SK-N-DZ (cell line): ENCODE measurements around the gene PRSS8.
A peak's percentile ranks its signal among the peaks of the same experiment; 100 is the strongest.
"Not testable (repeated sequence)": the region's sequence is repeated elsewhere in the genome, so short reads cannot be mapped to it uniquely, and the experiment has no call there.

Experiments
- DNase-seq: peaks from one replicate; pipeline ENCODE4 v3.0.0-alpha.2; 2015; ENCODE audit warnings: low spot score

PRSS8 gene

GRCh38 chr16:31144418-31144817 lies 8.9 kb upstream of the PRSS8 start:
- not testable (repeated sequence) for DNase-seq

- no peak for DNase-seq
These were observed 8.2 kb upstream of the PRSS8 start for GRCh38 chr16:31143694-31144148.

DNA sequence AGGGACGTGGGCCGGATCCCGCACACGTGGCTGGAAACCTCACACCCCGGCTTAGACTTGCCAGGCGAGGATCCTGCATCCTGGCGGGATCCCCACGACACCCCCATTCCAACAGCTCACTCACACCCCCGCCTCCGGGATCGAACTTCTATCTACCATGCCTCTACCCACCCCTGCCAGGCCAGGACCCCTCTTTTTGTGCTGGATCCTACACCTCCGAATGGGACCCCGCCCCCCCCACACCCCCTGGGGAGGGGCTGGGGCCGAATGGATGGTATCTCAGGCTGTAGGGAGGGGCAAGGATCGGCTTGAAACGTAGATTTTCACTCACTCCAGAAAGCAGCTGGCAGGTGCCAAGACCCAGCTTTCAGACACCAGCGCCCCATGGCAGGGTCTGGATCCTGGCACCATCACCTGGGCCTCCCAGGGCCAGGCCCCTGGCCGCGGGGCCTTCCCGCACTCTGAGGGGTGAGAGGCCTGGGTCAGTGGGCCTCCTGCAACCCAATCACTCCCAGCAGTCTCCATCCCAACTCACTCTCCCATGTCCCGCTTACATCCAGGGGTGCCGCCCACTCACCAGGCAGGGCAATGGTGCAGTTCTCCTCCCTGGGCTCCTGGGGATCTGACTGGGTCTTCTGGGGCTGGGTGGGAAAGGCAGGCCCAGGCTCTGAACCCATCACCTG lies 7.6 kb upstream of the PRSS8 start:
- no peak for DNase-seq

- DNase-seq, result peak; percentile 98
These were observed 6.8 kb upstream of the PRSS8 start for GRCh38 chr16:31142109-31143010.

DNA sequence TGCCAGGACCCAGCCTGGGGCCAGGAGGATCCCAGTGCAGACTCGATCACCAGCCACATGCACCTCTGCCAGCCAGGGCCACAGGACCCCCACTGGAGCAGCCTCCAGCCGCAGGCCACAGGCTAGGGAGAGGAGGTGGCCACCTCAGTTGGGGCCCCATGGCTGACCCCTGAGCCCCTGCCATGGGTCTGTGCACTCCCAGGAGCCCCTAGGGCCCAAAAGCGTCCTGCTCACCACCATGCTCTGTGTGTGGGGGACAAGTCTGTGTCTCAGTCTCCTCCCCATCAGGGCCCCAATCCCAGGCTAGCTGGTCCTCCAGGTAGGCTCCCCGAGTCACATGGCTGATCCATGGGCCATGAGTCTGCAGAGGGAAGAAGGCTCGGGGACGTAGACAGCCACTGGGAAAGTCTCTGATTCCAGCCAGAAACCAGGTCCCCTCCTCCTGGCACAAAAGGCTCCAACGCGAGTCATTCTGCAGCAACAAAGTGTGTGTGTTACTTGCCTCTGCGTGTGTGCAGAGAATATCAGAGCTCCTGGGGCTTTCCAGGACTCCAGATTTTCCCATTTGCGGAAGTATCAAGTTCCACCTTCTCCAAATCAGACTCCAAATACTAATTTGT lies 6.1 kb upstream of the PRSS8 start:
- DNase-seq, result no peak

GRCh38 chr16:31141071-31141469 lies 5.5 kb upstream of the PRSS8 start:
- not testable (repeated sequence) for DNase-seq

DNA sequence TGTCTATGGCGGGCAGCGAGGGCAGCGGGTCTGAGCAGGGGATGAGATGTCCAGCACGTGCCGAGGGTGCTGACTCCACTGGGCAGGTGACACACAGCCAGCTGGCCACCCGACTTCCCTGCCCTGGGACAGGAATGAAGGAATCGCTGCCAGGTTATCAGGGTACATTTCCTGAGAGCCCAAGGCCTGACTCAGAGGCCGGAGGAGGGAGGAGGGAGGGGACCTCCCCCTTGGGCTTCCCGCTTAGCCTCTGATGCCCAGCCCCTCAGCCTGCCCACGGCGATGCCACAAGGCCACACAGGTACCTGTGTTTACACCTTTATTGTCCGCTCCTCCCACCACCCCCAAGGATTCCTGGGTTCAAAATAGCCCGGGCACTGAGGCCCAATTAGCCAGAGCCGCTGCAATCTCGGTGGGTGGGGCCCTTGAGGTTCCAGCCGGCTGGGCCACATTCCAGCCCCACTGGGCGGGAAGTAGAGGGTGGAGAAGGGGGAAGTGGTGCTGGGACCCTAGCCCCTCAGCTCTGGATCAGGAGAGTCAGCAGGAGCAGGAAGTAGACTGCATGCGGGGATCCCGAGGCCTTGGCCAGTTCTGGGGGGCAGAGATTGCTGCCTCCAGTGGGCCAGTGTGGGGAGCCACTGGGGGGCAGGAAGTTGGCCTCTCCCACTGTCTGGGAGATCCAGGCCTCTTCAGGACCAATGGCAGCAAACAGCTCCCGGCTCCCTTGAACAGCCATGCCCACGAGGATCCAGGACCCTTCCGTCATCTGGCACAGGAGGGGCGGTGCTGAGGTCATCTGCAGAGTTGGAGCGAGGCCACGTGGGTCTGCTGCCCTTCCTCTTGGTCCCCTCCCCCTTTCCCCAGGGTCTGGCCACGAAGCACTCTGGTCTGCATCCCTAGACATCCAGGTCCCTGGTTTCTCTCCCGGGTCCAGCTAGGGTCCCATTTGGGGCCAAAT lies 3.4 kb upstream of the PRSS8 start:
- DNase-seq, result peak; percentile 73

DNA sequence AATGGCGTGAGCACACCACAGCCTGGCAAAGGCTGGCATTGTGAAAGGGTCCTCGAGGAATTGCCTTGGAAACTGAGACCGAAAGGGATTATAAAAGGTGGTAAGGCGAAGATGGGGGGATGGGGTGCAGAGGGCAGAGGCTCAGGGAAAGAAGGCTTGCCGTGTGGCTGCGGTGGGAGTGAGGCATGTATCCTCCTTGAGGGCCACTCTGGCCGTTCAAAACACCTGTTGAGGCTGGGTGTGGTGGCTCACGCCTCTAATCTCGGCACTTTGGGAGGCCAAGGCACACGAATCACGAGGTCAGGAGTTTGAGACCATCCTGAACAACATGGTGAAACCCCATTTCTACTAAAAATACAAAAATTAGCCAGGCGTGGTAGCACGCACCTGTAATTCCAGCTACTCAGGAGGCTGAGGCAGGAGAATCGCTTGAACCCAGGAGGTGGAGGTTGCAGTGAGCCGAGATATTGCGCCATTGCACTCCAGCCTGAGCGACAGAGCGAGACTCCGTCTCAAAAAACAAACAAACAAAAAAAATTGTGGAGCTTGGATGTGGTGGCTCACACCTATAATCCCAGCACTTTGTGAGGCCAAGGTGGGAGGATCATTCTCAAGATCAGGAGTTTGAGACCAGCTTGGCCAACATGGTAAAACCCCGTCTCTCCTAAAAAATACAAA lies 1.4 kb upstream of the PRSS8 start:
- DNase-seq, result not testable (repeated sequence)

- no peak for DNase-seq
These were observed 748 bp upstream of the PRSS8 start for GRCh38 chr16:31136287-31136662.

DNA sequence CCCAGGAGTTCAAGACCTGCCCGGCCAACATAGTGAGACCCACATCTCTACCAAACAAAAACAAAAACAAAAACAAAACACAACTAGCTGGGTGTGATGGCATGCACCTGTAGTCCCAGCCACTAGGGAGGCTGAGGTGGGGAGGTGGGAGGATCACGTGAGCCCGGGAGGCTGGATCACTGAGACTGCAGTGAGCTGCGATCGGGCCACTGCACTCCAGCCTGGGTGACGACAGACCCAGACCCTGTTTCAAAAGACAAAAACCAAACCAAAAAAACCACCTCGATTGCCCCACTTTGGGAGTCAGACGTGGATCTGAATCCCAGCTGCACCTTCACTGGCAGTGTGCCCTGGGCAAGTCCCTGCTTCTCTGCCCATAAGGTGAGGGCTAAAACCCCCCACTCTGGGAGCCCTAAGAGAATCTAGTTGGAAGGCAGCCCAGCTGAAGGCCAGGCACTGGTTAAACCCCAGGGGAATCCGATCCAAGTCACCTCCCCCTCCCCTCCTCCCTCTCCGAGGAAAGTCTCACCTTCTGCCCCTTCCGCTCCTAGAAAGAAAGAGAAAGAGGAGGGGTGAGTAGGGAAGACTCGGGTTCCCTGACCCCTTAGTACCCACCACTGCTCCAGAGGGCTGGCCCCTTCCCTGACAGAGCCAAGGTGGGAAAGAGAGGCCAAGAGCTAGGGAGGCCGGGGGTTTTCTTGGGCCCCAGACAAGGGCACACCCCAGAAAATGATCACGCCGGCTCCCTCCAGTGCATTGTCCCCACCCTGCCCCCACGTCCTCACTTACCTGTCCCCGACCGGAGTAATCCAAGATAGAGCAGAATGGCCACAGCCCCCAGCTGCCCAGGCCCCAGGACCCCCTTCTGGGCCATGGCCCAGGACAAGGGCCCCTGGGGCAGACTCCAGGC lies 647 bp downstream of the PRSS8 start:
- DNase-seq, result peak; percentile 39

DNA sequence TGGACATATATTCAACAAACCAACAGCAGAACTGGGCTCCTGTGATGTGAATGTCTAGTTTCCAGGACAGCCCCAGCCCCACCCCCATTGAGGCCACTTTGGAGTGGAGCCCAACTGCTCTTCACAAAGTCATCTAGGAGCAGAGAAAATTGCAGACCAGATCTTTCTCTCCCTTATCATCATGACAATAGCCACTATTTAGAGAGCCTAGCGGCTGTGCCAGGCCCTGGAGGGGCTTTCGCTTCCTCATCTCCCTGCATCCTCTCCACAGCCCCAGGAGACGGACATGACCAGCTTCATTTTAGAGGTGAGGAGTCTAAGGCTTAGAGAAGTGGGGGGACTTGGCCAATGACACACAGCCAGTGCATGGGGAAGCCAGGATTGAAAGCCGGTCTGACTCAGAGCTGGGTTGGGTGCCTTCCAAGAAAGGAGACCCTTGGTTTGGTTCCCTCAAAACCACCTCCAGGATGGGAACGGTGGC lies 1.4 kb downstream of the PRSS8 start:
- no peak for DNase-seq

- DNase-seq, result no peak
These were observed 2.5 kb downstream of the PRSS8 start for GRCh38 chr16:31133046-31133501.

DNA sequence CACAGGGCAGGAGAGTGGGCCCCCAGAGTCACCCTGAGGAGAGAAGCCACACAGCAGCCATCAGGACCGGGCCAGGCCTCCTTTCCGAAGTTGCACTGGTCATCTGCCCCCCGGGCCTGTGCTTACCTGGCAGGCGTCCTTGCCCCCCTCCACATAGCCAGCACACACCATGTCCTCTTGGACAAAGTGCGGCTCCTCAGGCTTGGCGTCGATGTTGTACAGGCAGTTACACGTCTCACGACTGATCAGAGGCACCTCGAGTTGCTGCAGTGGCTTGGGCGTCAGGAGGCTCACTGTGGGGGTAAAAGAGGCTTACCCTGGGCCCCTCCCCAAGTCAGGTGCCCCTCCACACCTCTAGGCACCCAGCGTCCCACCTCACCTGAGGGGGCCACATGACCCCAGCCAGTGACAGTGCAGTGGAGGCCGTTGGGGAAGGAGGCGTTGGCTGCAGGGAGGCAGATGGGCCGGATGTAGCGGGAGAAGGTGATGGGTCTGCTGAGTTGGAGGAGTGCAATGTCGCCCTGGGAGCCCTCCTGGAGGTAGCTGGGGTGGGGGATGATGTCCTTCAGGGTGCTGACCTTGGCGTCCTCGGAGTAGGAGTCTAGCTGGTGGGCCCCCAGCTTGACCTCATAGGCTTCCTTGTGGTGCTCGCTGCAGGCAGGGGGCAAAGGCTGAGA lies 3.1 kb downstream of the PRSS8 start:
- no peak for DNase-seq

GRCh38 chr16:31131841-31132271 lies 3.7 kb downstream of the PRSS8 start:
- DNase-seq, result no peak

DNA sequence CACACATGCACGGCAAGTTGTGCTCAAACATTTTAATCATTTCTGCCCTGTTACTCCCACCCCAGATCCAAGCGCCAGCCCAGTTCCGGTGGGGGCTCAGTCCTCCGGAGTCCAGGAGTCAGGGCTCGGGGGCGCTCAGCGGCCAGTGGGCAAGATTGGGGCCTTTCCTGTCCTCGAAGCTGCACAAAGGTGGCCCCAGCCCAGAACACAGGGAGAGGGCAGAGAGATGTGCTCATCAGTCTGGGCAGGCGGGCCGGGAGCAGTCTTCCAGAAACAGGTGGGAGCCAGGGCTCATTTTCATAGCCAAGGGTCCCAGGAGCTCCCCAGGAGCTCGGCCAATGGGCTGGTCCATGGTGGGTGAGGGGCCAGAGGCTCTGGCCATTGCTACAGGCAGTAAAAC lies 4.1 kb downstream of the PRSS8 start:
- no peak for DNase-seq

- DNase-seq, result no peak
These were observed 4.6 kb downstream of the PRSS8 start for GRCh38 chr16:31130899-31131298.

DNA sequence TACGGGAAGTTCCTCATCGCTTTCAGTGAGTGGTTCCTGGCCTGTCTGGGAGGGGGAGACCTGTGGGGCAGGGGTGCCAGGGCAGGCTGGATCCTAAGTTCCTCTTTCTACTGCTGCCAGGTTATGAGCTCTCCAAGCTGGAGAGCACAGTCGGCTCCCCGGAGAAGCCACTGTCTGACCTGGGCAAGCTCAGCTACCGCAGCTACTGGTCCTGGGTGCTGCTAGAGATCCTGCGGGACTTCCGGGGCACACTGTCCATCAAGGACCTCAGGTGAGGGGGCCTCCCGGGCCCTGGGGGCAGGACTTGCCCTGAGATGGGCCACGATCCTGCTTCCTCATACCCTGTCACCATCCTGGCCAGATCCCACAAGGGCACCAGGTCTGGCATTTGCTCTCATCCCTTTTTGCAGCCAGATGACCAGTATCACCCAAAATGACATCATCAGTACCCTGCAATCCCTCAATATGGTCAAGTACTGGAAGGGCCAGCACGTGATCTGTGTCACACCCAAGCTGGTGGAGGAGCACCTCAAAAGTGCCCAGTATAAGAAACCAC lies 5.1 kb downstream of the PRSS8 start:
- DNase-seq, result no peak

DNA sequence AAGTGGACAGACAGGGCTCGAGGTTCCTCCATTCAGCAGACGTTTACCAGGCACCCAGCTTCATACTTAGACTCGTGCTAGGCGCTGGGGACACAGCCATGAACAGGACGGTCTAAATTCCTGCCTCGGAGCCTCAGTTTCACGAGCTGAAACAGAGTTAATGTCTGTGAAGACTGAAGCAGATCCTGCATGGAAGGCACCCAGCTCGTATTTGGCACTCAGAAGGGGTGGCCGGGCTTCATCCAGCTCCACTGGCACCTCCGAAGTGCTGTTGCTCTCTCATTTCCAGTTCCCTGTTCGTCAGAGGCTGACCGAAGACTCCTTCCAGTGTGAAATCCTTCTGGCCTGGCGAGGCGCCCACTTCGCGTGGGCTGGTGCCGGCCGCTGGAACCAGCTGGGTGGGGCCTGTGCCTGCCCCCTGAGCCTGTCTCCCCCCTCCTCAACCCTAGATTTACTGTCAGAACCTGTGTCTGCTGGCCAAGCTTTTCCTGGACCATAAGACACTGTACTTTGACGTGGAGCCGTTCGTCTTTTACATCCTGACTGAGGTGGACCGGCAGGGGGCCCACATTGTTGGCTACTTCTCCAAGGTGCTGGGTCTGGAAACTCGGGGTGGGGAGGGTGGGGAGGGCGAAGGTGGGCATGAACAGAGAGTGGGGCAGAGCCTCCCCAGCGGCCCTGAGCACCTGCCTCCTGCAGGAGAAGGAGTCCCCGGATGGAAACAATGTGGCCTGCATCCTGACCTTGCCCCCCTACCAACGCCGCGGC lies 5.8 kb downstream of the PRSS8 start:
- no peak for DNase-seq
